ENCODE results near the gene PDCD2L.

- TF ChIP-seq POLR2A (IDR thresholded peaks at IDR 0.05): no peak
- TF ChIP-seq, protein P1, sequence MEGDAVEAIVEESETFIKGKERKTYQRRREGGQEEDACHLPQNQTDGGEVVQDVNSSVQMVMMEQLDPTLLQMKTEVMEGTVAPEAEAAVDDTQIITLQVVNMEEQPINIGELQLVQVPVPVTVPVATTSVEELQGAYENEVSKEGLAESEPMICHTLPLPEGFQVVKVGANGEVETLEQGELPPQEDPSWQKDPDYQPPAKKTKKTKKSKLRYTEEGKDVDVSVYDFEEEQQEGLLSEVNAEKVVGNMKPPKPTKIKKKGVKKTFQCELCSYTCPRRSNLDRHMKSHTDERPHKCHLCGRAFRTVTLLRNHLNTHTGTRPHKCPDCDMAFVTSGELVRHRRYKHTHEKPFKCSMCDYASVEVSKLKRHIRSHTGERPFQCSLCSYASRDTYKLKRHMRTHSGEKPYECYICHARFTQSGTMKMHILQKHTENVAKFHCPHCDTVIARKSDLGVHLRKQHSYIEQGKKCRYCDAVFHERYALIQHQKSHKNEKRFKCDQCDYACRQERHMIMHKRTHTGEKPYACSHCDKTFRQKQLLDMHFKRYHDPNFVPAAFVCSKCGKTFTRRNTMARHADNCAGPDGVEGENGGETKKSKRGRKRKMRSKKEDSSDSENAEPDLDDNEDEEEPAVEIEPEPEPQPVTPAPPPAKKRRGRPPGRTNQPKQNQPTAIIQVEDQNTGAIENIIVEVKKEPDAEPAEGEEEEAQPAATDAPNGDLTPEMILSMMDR (IDR thresholded peaks at IDR 0.05): no peak
These were observed 24.5 kb downstream of the PDCD2L start for GRCh38 chr19:34428549-34429285.
